Left ventricle myocardium inferior (tissue), 1 donor: ENCODE measurements around the gene ANKRD13D. TPM values are rescaled to one million over a fixed set of nuclear protein-coding genes. Genes with fewer than 3 reads are reported as not detected.

ENCODE experiments used
- DNase-seq: peaks from one replicate; pipeline ENCODE4 v3.0.0-alpha.2; 2020
- H3K27ac ChIP-seq: fragments of 200-600 bp; replicated peaks from 2 replicates; pipeline ENCODE4 v1.8.0; 2021
- H3K27me3 ChIP-seq: fragments of 200-600 bp; 2 replicates; pipeline ENCODE4 v1.8.0; 2021; ENCODE audit warnings: low read depth
- H3K36me3 ChIP-seq: fragments of 200-600 bp; 2 replicates; pipeline ENCODE4 v1.8.0; 2021
- H3K4me1 ChIP-seq: fragments of 200-600 bp; 2 replicates; pipeline ENCODE4 v1.8.0; 2021
- H3K4me3 ChIP-seq: fragments of 200-600 bp; 2 replicates; pipeline ENCODE4 v1.8.0; 2021; ENCODE audit warnings: mild to moderate bottlenecking, moderate library complexity
- H3K9me3 ChIP-seq: fragments of 200-600 bp; replicated peaks from 2 replicates; pipeline ENCODE4 v1.8.0; 2021
- intact Hi-C: fragments of 100-400 bp; cut with micrococcal nuclease; formaldehyde crosslinking; loops from one replicate; pipeline ENCODE4 v1.11.0; 2022
- total RNA-seq: library from RNA; stranded (reverse); fragmentation: NEBNext Ultra II Directional; extraction: Animal tissue kit (Norgen Biotek cat#: 25700); gene quantifications from one replicate; pipeline ENCODE4 v1.2.1, GENCODE V29; 2021
- TF ChIP-seq, protein P1 (sequence below): fragments of 200-600 bp; IDR thresholded peaks from 2 replicates; pipeline ENCODE4 v1.8.0; 2021; ENCODE audit warnings: antibody characterized with exemption, mild to moderate bottlenecking, borderline replicate concordance
- donor health status: DM: no; HTN: yes; CAD: no; lungs with severe emphysema.

The ANKRD13D gene
- total RNA-seq, 1 donor from 2014 or later = 11.8 TPM

DNA sequence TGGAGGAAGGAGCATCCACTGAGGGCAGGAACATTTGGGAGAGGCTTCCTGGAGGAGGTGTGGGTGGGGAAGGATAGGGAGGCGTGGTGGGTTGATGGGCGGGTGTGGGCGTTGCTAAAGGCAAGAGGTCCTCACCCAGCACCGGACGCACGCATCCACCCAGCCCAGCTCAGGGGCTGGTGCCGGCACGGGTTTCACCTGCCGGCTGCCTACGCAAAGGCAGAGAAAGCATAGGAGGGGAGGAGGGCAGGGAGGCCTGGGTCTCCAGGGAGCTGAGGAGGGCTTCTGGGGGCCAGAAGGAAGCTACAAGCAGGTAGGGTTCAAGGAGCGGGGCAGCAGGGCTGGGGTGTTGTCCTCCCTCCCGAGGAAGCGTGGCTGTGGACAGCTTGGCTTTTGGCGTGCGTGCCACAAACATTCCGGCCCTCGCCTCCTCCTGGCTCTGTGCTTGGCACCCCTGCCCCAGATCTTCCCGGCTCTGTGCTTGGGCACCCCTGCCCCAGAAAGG, 22.0 kb downstream of the ANKRD13D start:
- intact Hi-C loops = no loop called here
- Histone ChIP-seq H3K36me3 (peaks cover 15% of the 10 kb centered on the region), H3K9me3 (no peaks in the 10 kb centered on the region), H3K4me3 (no peak overlapping the region), H3K27me3 (no peaks in the 10 kb centered on the region), H3K27ac (no peak overlapping the region), H3K4me1 (no peaks in the 10 kb centered on the region)
- TF ChIP-seq, protein P1, sequence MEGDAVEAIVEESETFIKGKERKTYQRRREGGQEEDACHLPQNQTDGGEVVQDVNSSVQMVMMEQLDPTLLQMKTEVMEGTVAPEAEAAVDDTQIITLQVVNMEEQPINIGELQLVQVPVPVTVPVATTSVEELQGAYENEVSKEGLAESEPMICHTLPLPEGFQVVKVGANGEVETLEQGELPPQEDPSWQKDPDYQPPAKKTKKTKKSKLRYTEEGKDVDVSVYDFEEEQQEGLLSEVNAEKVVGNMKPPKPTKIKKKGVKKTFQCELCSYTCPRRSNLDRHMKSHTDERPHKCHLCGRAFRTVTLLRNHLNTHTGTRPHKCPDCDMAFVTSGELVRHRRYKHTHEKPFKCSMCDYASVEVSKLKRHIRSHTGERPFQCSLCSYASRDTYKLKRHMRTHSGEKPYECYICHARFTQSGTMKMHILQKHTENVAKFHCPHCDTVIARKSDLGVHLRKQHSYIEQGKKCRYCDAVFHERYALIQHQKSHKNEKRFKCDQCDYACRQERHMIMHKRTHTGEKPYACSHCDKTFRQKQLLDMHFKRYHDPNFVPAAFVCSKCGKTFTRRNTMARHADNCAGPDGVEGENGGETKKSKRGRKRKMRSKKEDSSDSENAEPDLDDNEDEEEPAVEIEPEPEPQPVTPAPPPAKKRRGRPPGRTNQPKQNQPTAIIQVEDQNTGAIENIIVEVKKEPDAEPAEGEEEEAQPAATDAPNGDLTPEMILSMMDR = no peak
- DNase-seq = no peak

DNA sequence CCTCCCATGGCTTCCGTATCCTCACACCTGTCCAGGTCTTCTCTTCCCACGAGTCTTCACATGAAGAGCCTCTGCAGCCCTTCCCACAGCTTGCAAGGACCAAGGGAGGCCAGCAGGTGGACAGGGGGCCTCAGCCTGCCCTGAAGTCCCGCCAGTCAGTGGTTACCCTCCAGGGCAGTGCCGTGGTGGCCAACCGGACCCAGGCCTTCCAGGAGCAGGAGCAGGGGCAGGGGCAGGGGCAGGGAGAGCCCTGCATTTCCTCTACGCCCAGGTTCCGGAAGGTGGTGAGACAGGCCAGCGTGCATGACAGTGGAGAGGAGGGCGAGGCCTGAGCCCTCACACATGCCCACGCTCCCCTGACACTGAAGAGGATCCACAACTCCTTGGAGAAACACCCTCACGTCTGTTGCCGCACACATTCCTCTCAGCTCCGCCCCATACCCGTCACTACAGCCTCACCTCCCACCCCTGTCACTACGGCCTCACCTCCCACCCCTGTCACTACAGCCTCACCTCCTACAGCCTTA, 22.5 kb downstream of the ANKRD13D start:
- H3K4me1 ChIP-seq = peaks cover 3% of the 10 kb centered on the region
- peaks cover 15% of the 10 kb centered on the region for H3K36me3 ChIP-seq
- H3K4me3 ChIP-seq = no peak overlapping the region
- no peak overlapping the region for H3K27ac ChIP-seq
- H3K27me3 ChIP-seq = no peaks in the 10 kb centered on the region
- no peak for DNase-seq
- TF ChIP-seq, protein P1 = no peak
- no peaks in the 10 kb centered on the region for H3K9me3 ChIP-seq
- intact Hi-C loops = no loop called here

DNA sequence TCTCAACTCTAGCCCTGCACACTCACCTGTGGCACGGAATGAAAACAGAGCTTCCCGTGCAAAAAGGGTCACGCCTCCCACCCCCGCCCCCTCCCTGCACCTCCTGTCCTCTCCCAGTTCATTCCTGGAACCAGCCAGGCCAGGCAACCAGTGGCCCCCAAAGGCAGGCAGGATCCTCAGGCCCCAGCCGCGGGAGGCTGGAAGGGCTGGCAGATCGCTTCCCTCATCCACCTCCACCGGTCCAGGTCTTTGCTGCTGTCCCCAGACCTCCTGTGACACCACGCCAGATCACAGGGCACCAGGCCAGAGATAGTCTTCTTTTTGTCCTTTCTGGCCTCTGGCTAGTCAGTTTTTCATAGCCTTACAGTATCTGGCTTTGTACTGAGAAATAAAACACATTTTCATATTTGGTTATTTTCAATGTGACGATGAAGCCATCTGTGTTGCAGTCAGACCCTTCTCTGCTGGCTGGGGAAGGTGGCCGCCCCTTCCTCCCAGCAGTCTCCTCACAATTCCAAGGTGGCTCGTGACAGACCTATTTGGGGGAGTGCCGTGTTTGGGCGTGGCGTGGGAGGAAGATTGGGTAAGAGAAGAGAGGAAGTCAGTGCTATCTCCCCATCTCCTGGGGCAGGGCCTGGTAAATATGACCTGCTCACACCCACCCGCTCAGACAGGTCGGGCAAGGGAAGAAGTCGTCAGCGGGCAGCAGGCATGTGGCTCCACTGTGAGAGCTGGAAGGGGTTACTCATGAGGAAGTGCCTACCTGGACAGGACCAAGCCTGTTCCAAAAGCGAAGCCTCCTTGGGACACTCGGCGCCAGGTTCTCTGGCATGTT, 23.3 kb downstream of the ANKRD13D start:
- intact Hi-C loops = no loop called here
- no peak for DNase-seq
- no peak overlapping the region for H3K27ac ChIP-seq

DNA sequence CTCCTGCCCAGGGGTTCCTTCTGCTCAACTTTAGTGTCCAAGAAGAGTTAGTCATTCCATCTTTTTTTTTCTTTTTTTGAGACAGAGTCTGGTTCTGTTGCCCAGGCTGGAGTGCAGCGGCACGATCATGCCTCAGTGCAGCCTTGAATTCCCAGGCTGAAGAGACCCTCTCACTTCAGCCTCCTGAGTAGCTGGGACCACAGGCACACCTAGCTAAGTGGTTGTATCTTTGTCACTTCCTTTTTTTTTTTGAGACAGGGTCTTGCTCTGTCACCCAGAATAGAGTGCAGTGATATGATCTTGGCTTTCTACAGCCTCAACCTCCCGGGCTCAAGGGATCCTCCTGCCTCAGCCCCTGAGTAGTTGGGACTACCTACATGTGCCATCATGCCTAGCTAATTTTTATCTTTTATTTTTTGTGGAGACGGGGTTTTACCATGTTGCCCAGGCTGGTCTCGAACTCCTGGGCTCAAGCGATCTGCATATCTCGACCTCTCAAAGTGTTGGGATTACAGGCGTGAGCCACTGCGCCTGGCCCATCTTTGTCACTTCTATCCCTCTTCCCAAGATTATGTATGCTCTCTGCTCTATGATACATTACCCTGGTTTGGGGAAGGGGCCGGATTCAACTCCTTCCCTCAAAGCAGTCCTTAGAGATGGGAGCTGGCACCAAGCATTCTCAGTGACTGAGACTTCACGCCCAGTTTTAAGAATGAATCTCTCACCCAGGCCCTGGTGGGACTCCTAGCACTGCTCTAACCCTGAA, 24.2 kb downstream of the ANKRD13D start:
- Histone ChIP-seq H3K9me3 (no peaks in the 10 kb centered on the region), H3K27ac (no peak overlapping the region), H3K4me3 (no peak overlapping the region), H3K27me3 (no peaks in the 10 kb centered on the region), H3K36me3 (peaks cover 12% of the 10 kb centered on the region), H3K4me1 (peaks cover 16% of the 10 kb centered on the region)
- TF ChIP-seq, protein P1 = no peak
- DNase-seq = no peak
- intact Hi-C loops = no loop called here

More for the DNA sequence above, 23.3 kb downstream of the ANKRD13D start:
- Histone ChIP-seq H3K9me3 (no peaks in the 10 kb centered on the region), H3K4me3 (no peak overlapping the region), H3K36me3 (peaks cover 13% of the 10 kb centered on the region), H3K4me1 (peaks cover 10% of the 10 kb centered on the region), H3K27me3 (no peaks in the 10 kb centered on the region)
- TF ChIP-seq, protein P1 = no peak

DNA sequence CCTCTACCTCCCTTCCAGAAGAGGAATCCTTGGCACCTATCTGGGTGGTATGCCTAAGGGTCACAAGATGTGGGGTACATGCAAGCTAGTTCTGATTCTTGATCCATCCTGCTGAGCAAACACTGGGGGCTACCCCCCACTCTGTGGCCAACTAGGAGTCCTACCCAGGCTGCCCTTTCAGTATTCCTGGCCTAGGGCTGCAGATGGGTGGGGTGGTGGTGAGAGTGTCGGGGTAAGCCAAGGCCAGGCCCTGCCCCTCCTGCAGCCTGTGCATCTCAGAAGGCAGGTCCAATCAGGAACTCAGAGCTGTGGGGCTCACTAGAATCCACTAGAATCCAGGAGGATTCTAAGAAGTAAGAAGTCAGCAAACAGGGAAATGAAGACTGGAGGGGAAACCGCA, 25.1 kb downstream of the ANKRD13D start:
- Histone ChIP-seq H3K9me3 (no peaks in the 10 kb centered on the region), H3K27ac (no peak overlapping the region), H3K36me3 (peaks cover 8% of the 10 kb centered on the region), H3K4me3 (no peak overlapping the region), H3K4me1 (peaks cover 25% of the 10 kb centered on the region), H3K27me3 (no peaks in the 10 kb centered on the region)
- TF ChIP-seq, protein P1 = no peak
- intact Hi-C loops = no loop called here
- no peak for DNase-seq
